Measurements from ENCODE around the gene OMA1. TPM values are rescaled to one million over a fixed set of nuclear protein-coding genes. Genes with fewer than 3 reads are reported as not detected.

Gene OMA1
- total and polyA plus RNA-seq, 2 experiments from 2014 or later, result 11.7 to 13.2 TPM

- peaks cover 6% of the 10 kb centered on the region for H3K27me3 ChIP-seq
- TF ChIP-seq CTCF (IDR thresholded peaks at IDR 0.05; ENCODE audit: low read depth, low read length), result no peak
These were observed 89.4 kb downstream of the OMA1 start for GRCh38 chr1:58457023-58457635.

GRCh38 chr1:58456470-58456869 is 90.1 kb downstream of the OMA1 start:
- Histone ChIP-seq H3K27me3 (peaks cover 6% of the 10 kb centered on the region), H3K9me3 (ENCODE audit: low read depth) (no peaks in the 10 kb centered on the region), H3K36me3 (no peaks in the 10 kb centered on the region), H3K27ac (no peak overlapping the region), H3K4me1 (ENCODE audit: low read depth) (no peaks in the 10 kb centered on the region), H3K4me3 (no peak overlapping the region)
- TF ChIP-seq CTCF (IDR thresholded peaks at IDR 0.05; ENCODE audit: low read depth, low read length), result no peak
- no peak for DNase-seq (ENCODE audit: low read depth in 1 of 2, low spot score in 1 of 2)

More at GRCh38 chr1:58457023-58457635, 89.4 kb downstream of the OMA1 start:
- Histone ChIP-seq H3K27ac (no peak overlapping the region), H3K36me3 (no peaks in the 10 kb centered on the region), H3K4me3 (no peak overlapping the region), H3K4me1 (ENCODE audit: low read depth) (no peaks in the 10 kb centered on the region), H3K9me3 (ENCODE audit: low read depth) (no peaks in the 10 kb centered on the region)
- DNase-seq (ENCODE audit: low read depth in 1 of 2, low spot score in 1 of 2), result no peak

GRCh38 chr1:58454807-58455206 is 91.7 kb downstream of the OMA1 start:
- Histone ChIP-seq H3K9me3 (ENCODE audit: low read depth) (no peaks in the 10 kb centered on the region), H3K4me1 (ENCODE audit: low read depth) (no peaks in the 10 kb centered on the region), H3K27ac (no peak overlapping the region), H3K27me3 (peaks cover 6% of the 10 kb centered on the region), H3K36me3 (no peaks in the 10 kb centered on the region), H3K4me3 (no peak overlapping the region)
- TF ChIP-seq CTCF (IDR thresholded peaks at IDR 0.05; ENCODE audit: low read depth, low read length), result no peak
- DNase-seq (ENCODE audit: low read depth in 1 of 2, low spot score in 1 of 2), result no peak

- Histone ChIP-seq H3K9me3 (ENCODE audit: low read depth) (no peaks in the 10 kb centered on the region), H3K4me3 (no peak overlapping the region), H3K36me3 (no peaks in the 10 kb centered on the region), H3K27ac (no peak overlapping the region), H3K4me1 (ENCODE audit: low read depth) (no peaks in the 10 kb centered on the region), H3K27me3 (peaks cover 6% of the 10 kb centered on the region)
- no peak for TF ChIP-seq CTCF (IDR thresholded peaks at IDR 0.05; ENCODE audit: low read depth, low read length)
- DNase-seq (ENCODE audit: low read depth in 1 of 2, low spot score in 1 of 2), result no peak
These were observed 92.1 kb downstream of the OMA1 start for GRCh38 chr1:58454385-58454784.

GRCh38 chr1:58451560-58452191 is 94.8 kb downstream of the OMA1 start:
- H3K27ac ChIP-seq, result no peak overlapping the region
- H3K4me3 ChIP-seq, result no peak overlapping the region
- no peak for DNase-seq (ENCODE audit: low read depth in 1 of 2, low spot score in 1 of 2)
- H3K36me3 ChIP-seq, result no peaks in the 10 kb centered on the region
- no peaks in the 10 kb centered on the region for H3K4me1 ChIP-seq (ENCODE audit: low read depth)
- peaks cover 6% of the 10 kb centered on the region for H3K27me3 ChIP-seq
- H3K9me3 ChIP-seq (ENCODE audit: low read depth), result no peaks in the 10 kb centered on the region
- TF ChIP-seq CTCF (IDR thresholded peaks at IDR 0.05; ENCODE audit: low read depth, low read length), result no peak

All from cardiac muscle cell (in vitro differentiated cells and primary cell).